Muscle of leg (tissue), 11 donors: ENCODE results near the gene VAV2. TPM values are rescaled to one million over a fixed set of nuclear protein-coding genes. Genes with fewer than 3 reads are reported as not detected.
"Not testable (repeated sequence)": the region's sequence is repeated elsewhere in the genome, so short reads cannot be mapped to it uniquely, and the experiment has no call there.

Experiments used
- DNase-seq: peaks from one replicate; pipeline ENCODE4 v3.0.0; 2013
- H3K27ac ChIP-seq: one replicate; pipeline ENCODE4 v1.5.1; 2013; ENCODE audit warnings: mild to moderate bottlenecking, low read length, control low read depth
- H3K27me3 ChIP-seq: one replicate; pipeline ENCODE4 v1.6.1; 2013; ENCODE audit warnings: low read length; ENCODE audit not compliant: control insufficient read depth, insufficient read depth
- H3K36me3 ChIP-seq: one replicate; pipeline ENCODE4 v1.6.1; 2013; ENCODE audit warnings: low read length; ENCODE audit not compliant: control insufficient read depth, insufficient read depth
- H3K4me1 ChIP-seq: one replicate; pipeline ENCODE4 v1.6.1; 2013; ENCODE audit warnings: low read length; ENCODE audit not compliant: control insufficient read depth, insufficient read depth
- H3K4me3 ChIP-seq: one replicate; pipeline ENCODE4 v1.5.1; 2013; ENCODE audit warnings: low read length, control low read depth
- H3K9me3 ChIP-seq: replicated peaks from 2 replicates; pipeline ENCODE4 v1.6.1; 2013; ENCODE audit warnings: low read depth, low read length; ENCODE audit not compliant: control insufficient read depth
- WGBS: methylation state at CpG from one replicate; pipeline ENCODE4 v1.1.5; 2013; ENCODE audit warnings: missing lambda C conversion rate; ENCODE audit not compliant: insufficient coverage; 5-methylcytosine and 5-hydroxymethylcytosine counted together
- polyA plus RNA-seq, 8 donors: library from polyadenylated mRNA; unstranded; fragments of 120-200 nt; gene quantifications; one replicate each; pipeline versions ENCODE4 v1.2.1 to v1.2.3, GENCODE V29; 2013; ENCODE audit warnings: inconsistent platforms in 1 of 8, low replicate concordance in 1 of 8; ENCODE audit not compliant: insufficient read length in 8 of 8, insufficient read depth in 1 of 8
- total RNA-seq: library from RNA; stranded (reverse); fragments of 120-200 nt; gene quantifications from one replicate; pipeline ENCODE4 v1.2.4, GENCODE V29; 2013

Gene VAV2
- total and polyA plus RNA-seq, 9 donors, result 7.4 to 19.1 (median 16.0) TPM

GRCh38 chr9:133754187-133754586, 237.9 kb downstream of the VAV2 start:
- no CpG with 5 or more reads among the region's 6 CpGs for WGBS

GRCh38 chr9:133752739-133753446, 239.2 kb downstream of the VAV2 start:
- H3K4me3 ChIP-seq, result no peak overlapping the region
- H3K36me3 ChIP-seq, result no peaks in the 10 kb centered on the region
- H3K9me3 ChIP-seq, result no peaks in the 10 kb centered on the region
- H3K27ac ChIP-seq, result no peak overlapping the region
- H3K27me3 ChIP-seq, result peaks cover 8% of the 10 kb centered on the region
- peaks cover 6% of the 10 kb centered on the region for H3K4me1 ChIP-seq
- DNase-seq, result no peak
- WGBS, result 41% methylated on average over 4 of the region's 9 CpGs

More at GRCh38 chr9:133754187-133754586, 237.9 kb downstream of the VAV2 start:
- DNase-seq, result no peak
- no peaks in the 10 kb centered on the region for H3K9me3 ChIP-seq
- no peak overlapping the region for H3K4me3 ChIP-seq
- H3K27ac ChIP-seq, result no peak overlapping the region
- no peaks in the 10 kb centered on the region for H3K36me3 ChIP-seq
- H3K4me1 ChIP-seq, result peaks cover 6% of the 10 kb centered on the region
- H3K27me3 ChIP-seq, result peaks cover 8% of the 10 kb centered on the region

GRCh38 chr9:133750982-133751649, 241.0 kb downstream of the VAV2 start:
- H3K4me3 ChIP-seq, result no peak overlapping the region
- H3K27me3 ChIP-seq, result peaks cover 8% of the 10 kb centered on the region
- H3K9me3 ChIP-seq, result no peaks in the 10 kb centered on the region
- no peak for DNase-seq
- H3K27ac ChIP-seq, result no peak overlapping the region
- peaks cover 6% of the 10 kb centered on the region for H3K4me1 ChIP-seq
- 82% methylated on average over 8 of the region's 9 CpGs for WGBS
- H3K36me3 ChIP-seq, result no peaks in the 10 kb centered on the region

GRCh38 chr9:133747309-133747708, 244.8 kb downstream of the VAV2 start:
- peaks cover 5% of the 10 kb centered on the region for H3K27me3 ChIP-seq
- no peak overlapping the region for H3K4me3 ChIP-seq
- no peaks in the 10 kb centered on the region for H3K4me1 ChIP-seq
- H3K27ac ChIP-seq, result no peak overlapping the region
- no peaks in the 10 kb centered on the region for H3K36me3 ChIP-seq
- no peak for DNase-seq
- no peaks in the 10 kb centered on the region for H3K9me3 ChIP-seq

- H3K27me3 ChIP-seq, H3K9me3 ChIP-seq, H3K36me3 ChIP-seq, DNase-seq, H3K27ac ChIP-seq, H3K4me1 ChIP-seq, H3K4me3 ChIP-seq: not testable (repeated sequence)
- WGBS, result 80% methylated on average over 1 of the region's 31 CpGs
Measured at GRCh38 chr9:133744528-133744927, 247.6 kb downstream of the VAV2 start.

- peak; percentile 79 for DNase-seq
- no peak overlapping the region for H3K27ac ChIP-seq
- no peaks in the 10 kb centered on the region for H3K9me3 ChIP-seq
- H3K36me3 ChIP-seq, result no peaks in the 10 kb centered on the region
- H3K4me1 ChIP-seq, result peaks cover 12% of the 10 kb centered on the region
- WGBS, result 11% methylated on average over 6 of the region's 8 CpGs
- H3K27me3 ChIP-seq, result peaks cover 7% of the 10 kb centered on the region
- no peak overlapping the region for H3K4me3 ChIP-seq
Measured at GRCh38 chr9:133742849-133743444, 249.2 kb downstream of the VAV2 start.

- Histone ChIP-seq H3K27ac (no peak overlapping the region), H3K27me3 (peaks cover 7% of the 10 kb centered on the region), H3K4me1 (peaks cover 19% of the 10 kb centered on the region), H3K4me3 (no peak overlapping the region), H3K36me3 (no peaks in the 10 kb centered on the region), H3K9me3 (no peaks in the 10 kb centered on the region)
- no peak for DNase-seq
- WGBS, result 85% methylated on average over 5 of the region's 7 CpGs
Measured at GRCh38 chr9:133742251-133742650, 249.9 kb downstream of the VAV2 start.

GRCh38 chr9:133741716-133742115, 250.4 kb downstream of the VAV2 start:
- H3K4me1 ChIP-seq, result peaks cover 24% of the 10 kb centered on the region
- H3K4me3 ChIP-seq, result no peak overlapping the region
- H3K27me3 ChIP-seq, result peaks cover 7% of the 10 kb centered on the region
- H3K27ac ChIP-seq, result no peak overlapping the region
- DNase-seq, result no peak
- no peaks in the 10 kb centered on the region for H3K36me3 ChIP-seq
- WGBS, result 95% methylated on average over 10 of the region's 14 CpGs
- H3K9me3 ChIP-seq, result no peaks in the 10 kb centered on the region

GRCh38 chr9:133740911-133741310, 251.2 kb downstream of the VAV2 start:
- no peaks in the 10 kb centered on the region for H3K36me3 ChIP-seq
- no peaks in the 10 kb centered on the region for H3K9me3 ChIP-seq
- H3K27ac ChIP-seq, result no peak overlapping the region
- DNase-seq, result no peak
- peaks cover 27% of the 10 kb centered on the region for H3K4me1 ChIP-seq
- no peak overlapping the region for H3K4me3 ChIP-seq
- WGBS, result 83% methylated on average over 2 of the region's 8 CpGs
- H3K27me3 ChIP-seq, result peaks cover 7% of the 10 kb centered on the region

GRCh38 chr9:133739408-133740280, 252.5 kb downstream of the VAV2 start:
- WGBS, result 79% methylated on average over 14 of the region's 17 CpGs
- Histone ChIP-seq H3K27ac (no peak overlapping the region), H3K36me3 (no peaks in the 10 kb centered on the region), H3K27me3 (peaks cover 7% of the 10 kb centered on the region), H3K4me3 (no peak overlapping the region), H3K9me3 (no peaks in the 10 kb centered on the region), H3K4me1 (peaks cover 30% of the 10 kb centered on the region)
- no peak for DNase-seq
